ENCODE measurements around the gene CORIN. TPM values are rescaled to one million over a fixed set of nuclear protein-coding genes. Genes with fewer than 3 reads are reported as not detected.

The CORIN gene
- total and polyA plus RNA-seq, 2 of the 13 experiments (the other 11 are each of a cell fraction or from before 2014, with no cell fraction given) = 0.84 to 1.2 TPM

DNA sequence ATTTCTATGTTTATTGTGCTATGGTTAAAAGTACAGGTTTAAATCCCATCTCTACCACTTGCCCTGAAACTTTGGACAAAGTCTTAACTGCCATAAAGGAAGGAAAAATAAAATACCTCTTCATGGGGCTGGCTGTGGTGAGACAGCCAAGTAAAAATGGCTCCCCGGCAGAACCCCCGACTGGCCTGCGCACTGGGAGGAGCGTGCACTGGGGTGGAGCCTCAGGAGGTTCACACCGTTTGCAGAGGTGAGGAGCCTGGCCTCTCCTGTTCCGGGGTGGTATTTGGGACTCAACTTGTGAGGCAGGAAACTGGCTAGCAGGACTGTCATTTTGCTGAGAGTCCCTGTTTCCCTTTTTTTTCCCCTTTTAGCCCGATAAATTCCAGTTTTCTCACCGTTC lies 47.8 kb downstream of the CORIN start (continued):
- TF ChIP-seq, protein P1, sequence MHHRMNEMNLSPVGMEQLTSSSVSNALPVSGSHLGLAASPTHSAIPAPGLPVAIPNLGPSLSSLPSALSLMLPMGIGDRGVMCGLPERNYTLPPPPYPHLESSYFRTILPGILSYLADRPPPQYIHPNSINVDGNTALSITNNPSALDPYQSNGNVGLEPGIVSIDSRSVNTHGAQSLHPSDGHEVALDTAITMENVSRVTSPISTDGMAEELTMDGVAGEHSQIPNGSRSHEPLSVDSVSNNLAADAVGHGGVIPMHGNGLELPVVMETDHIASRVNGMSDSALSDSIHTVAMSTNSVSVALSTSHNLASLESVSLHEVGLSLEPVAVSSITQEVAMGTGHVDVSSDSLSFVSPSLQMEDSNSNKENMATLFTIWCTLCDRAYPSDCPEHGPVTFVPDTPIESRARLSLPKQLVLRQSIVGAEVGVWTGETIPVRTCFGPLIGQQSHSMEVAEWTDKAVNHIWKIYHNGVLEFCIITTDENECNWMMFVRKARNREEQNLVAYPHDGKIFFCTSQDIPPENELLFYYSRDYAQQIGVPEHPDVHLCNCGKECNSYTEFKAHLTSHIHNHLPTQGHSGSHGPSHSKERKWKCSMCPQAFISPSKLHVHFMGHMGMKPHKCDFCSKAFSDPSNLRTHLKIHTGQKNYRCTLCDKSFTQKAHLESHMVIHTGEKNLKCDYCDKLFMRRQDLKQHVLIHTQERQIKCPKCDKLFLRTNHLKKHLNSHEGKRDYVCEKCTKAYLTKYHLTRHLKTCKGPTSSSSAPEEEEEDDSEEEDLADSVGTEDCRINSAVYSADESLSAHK (CRISPR knock-in tag; IDR thresholded peaks at IDR 0.05; ENCODE audit: borderline replicate concordance) = no peak

DNA sequence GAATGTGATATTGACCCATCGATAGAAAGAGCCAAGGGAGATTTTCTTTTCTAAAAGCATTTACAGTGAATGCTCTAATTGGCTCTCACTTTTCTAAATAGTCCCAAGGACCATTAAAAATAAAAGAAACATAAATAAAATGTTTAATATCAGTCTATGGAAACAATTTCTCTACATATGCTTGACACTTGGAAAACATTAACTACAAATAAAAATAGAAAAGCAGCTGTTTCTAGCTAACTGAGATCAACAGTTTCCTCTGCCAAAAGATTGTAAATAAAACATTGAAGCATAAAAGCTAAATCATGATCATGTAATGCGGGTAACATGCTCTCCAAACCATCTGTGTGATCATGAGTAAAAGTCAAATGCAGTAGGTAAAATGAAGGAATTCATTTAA lies 49.7 kb downstream of the CORIN start:
- Histone ChIP-seq H3K9ac (ENCODE audit: insufficient read depth, low read depth, low read length) (no peak overlapping the region), H3K27me3 (ENCODE audit: control insufficient read depth in 1 of 2, insufficient read depth in 2 of 2, low read length in 2 of 2) (no peaks in the 10 kb centered on the region; a peak in 1 of 5 replicates), H3K79me2 (ENCODE audit: insufficient read depth, low read length) (no peaks in the 10 kb centered on the region), H3K4me3 (replicated peaks in 1 of 3; ENCODE audit: insufficient read depth in 1 of 3, low read depth in 2 of 3, low read length in 3 of 3) (no peak overlapping the region), H3K9me3 (ENCODE audit: low read length) (no peaks in the 10 kb centered on the region), H3K4me2 (ENCODE audit: low read depth, low read length) (no peak overlapping the region), H3K27ac (ENCODE audit: extremely low read length, insufficient read depth, low read length) (no peak overlapping the region), H2AFZ (ENCODE audit: low read length) (no peak overlapping the region), H4K20me1 (ENCODE audit: insufficient read depth, low read length) (no peaks in the 10 kb centered on the region), H3K4me1 (ENCODE audit: insufficient read depth, low read length) (peaks cover 30% of the 10 kb centered on the region), H3K36me3 (replicated peaks in 1 of 2; ENCODE audit: control insufficient read depth in 1 of 2, insufficient read depth in 2 of 2, low read length in 2 of 2) (no peaks in the 10 kb centered on the region)
- ATAC-seq (no peak), FAIRE-seq (no peak), DNase-seq (ENCODE audit: low spot score) (no peak)
- in situ Hi-C loops (cut with HindIII; ENCODE audit: extremely low pct_ligation_motif_present, low pct_unique_long_range_greater_than_20kb) = no loop called here
- no peak for TF ChIP-seq ISL2 (CRISPR knock-in tag; IDR thresholded peaks at IDR 0.05)
- TF ChIP-seq, protein P2, sequence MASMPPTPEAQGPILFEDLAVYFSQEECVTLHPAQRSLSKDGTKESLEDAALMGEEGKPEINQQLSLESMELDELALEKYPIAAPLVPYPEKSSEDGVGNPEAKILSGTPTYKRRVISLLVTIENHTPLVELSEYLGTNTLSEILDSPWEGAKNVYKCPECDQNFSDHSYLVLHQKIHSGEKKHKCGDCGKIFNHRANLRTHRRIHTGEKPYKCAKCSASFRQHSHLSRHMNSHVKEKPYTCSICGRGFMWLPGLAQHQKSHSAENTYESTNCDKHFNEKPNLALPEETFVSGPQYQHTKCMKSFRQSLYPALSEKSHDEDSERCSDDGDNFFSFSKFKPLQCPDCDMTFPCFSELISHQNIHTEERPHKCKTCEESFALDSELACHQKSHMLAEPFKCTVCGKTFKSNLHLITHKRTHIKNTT (CRISPR knock-in tag; IDR thresholded peaks at IDR 0.05) = no peak
- no peak for TF ChIP-seq CHCHD3 (CRISPR knock-in tag; IDR thresholded peaks at IDR 0.05)
- no peak for TF ChIP-seq ZFP1 (CRISPR knock-in tag; IDR thresholded peaks at IDR 0.05)
- TF ChIP-seq ZNF781 (CRISPR knock-in tag; IDR thresholded peaks at IDR 0.05; ENCODE audit: borderline replicate concordance, not compliant biosample characterization) = no peak
- TF ChIP-seq, protein P3, sequence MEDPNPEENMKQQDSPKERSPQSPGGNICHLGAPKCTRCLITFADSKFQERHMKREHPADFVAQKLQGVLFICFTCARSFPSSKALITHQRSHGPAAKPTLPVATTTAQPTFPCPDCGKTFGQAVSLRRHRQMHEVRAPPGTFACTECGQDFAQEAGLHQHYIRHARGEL (CRISPR knock-in tag; IDR thresholded peaks at IDR 0.05) = no peak
- no peak for TF ChIP-seq GPN1 (CRISPR knock-in tag; IDR thresholded peaks at IDR 0.05; ENCODE audit: borderline replicate concordance)
- no peak for TF ChIP-seq KLF15 (CRISPR knock-in tag; IDR thresholded peaks at IDR 0.05; ENCODE audit: borderline replicate concordance)
- TF ChIP-seq SOX13 (IDR thresholded peaks at IDR 0.05) = no peak
- no peak for TF ChIP-seq SOX13 (CRISPR knock-in tag; conservative IDR thresholded peaks at IDR 0.05 in 1 of 2, IDR thresholded peaks at IDR 0.05 in 1 of 2)
- TF ChIP-seq ZBTB1 (CRISPR knock-in tag; IDR thresholded peaks at IDR 0.05; ENCODE audit: borderline replicate concordance) = no peak
- TF ChIP-seq ZNF775 (CRISPR knock-in tag; IDR thresholded peaks at IDR 0.05; ENCODE audit: borderline replicate concordance) = no peak
- no peak for TF ChIP-seq TBL1XR1 (IDR thresholded peaks at IDR 0.05; ENCODE audit: borderline replicate concordance, low read length, partially characterized antibody)
- TF ChIP-seq SETDB1 (CRISPR knock-in tag; IDR thresholded peaks at IDR 0.05; ENCODE audit: borderline replicate concordance) = no peak
- TF ChIP-seq, protein P4, sequence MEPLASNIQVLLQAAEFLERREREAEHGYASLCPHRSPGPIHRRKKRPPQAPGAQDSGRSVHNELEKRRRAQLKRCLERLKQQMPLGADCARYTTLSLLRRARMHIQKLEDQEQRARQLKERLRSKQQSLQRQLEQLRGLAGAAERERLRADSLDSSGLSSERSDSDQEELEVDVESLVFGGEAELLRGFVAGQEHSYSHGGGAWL (CRISPR knock-in tag; IDR thresholded peaks at IDR 0.05) = no peak
- no peak for TF ChIP-seq TBX2 (CRISPR knock-in tag; IDR thresholded peaks at IDR 0.05; ENCODE audit: borderline replicate concordance)
- TF ChIP-seq, protein P5, sequence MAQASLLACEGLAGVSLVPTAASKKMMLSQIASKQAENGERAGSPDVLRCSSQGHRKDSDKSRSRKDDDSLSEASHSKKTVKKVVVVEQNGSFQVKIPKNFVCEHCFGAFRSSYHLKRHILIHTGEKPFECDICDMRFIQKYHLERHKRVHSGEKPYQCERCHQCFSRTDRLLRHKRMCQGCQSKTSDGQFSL (CRISPR knock-in tag; IDR thresholded peaks at IDR 0.05) = no peak
- WGBS (ENCODE audit: low lambda C conversion rate) = 96% methylated on average over 2 of the region's 2 CpGs
- intact Hi-C loops (cut with micrococcal nuclease; ENCODE audit: unreplicated experiment) = loop anchor here (5.0 kb wide), 1 partner anchor 36 kb away; no protein-coding TSS in a partner anchor
- POLR2A ChIA-PET = no interaction called here
- CTCF ChIA-PET (ENCODE audit: low intra/inter-chr PET ratio, low total read pairs) = no interaction called here
- no TSS peak for BruUV-seq (replicated peaks)

Measured in HepG2 (cell line).